ENCODE results near the gene PDE1A. TPM values are rescaled to one million over a fixed set of nuclear protein-coding genes. Genes with fewer than 3 reads are reported as not detected.

The PDE1A gene
- total and polyA plus RNA-seq, 4 donors: 0.64 to 5.2 (median 1.7) TPM

GRCh38 chr2:182142062-182142461 is 284.8 kb downstream of the PDE1A start:
- H3K36me3 ChIP-seq (ENCODE audit: control insufficient read depth in 4 of 4, insufficient read depth in 3 of 4, low read depth in 1 of 4, low read length in 3 of 4): no peaks in the 10 kb centered on the region
- H3K27ac ChIP-seq (ENCODE audit: low read depth in 1 of 2, low read length in 2 of 2): no peak overlapping the region
- H3K4me3 ChIP-seq (ENCODE audit: low read depth in 1 of 3, low read length in 3 of 3): no peak overlapping the region
- TF ChIP-seq ZBTB33 (IDR thresholded peaks at IDR 0.05) (no peak), CTCF (IDR thresholded peaks at IDR 0.05; ENCODE audit: low read depth, low read length, missing input control) (no peak), MAX (IDR thresholded peaks at IDR 0.05) (no peak), FOXA2 (IDR thresholded peaks at IDR 0.05) (no peak), FOXA1 (IDR thresholded peaks at IDR 0.05) (no peak), SP1 (IDR thresholded peaks at IDR 0.05) (no peak), NR2F2 (IDR thresholded peaks at IDR 0.05) (no peak), REST (IDR thresholded peaks at IDR 0.05) (no peak), JUND (IDR thresholded peaks at IDR 0.05) (no peak)
- TF ChIP-seq, protein P1, sequence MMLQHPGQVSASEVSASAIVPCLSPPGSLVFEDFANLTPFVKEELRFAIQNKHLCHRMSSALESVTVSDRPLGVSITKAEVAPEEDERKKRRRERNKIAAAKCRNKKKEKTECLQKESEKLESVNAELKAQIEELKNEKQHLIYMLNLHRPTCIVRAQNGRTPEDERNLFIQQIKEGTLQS (IDR thresholded peaks at IDR 0.05): no peak
- H3K27me3 ChIP-seq (ENCODE audit: control insufficient read depth in 4 of 4, insufficient read depth in 4 of 4, low read length in 3 of 4): no peaks in the 10 kb centered on the region
- WGBS: 71% methylated on average over 6 of the region's 6 CpGs
- no peaks in the 10 kb centered on the region for H3K4me1 ChIP-seq (ENCODE audit: control insufficient read depth in 4 of 4, insufficient read depth in 4 of 4, low read length in 3 of 4)
- H3K9me3 ChIP-seq (ENCODE audit: control insufficient read depth in 4 of 4, low read length in 3 of 4): no peaks in the 10 kb centered on the region
- no peak overlapping the region for H3K9ac ChIP-seq (ENCODE audit: low read depth in 1 of 2, low read length in 2 of 2)
- no peak for DNase-seq (ENCODE audit: low spot score)

GRCh38 chr2:182134201-182134600 is 292.6 kb downstream of the PDE1A start:
- H3K27ac ChIP-seq (ENCODE audit: low read depth in 1 of 2, low read length in 2 of 2): no peak overlapping the region
- H3K27me3 ChIP-seq (ENCODE audit: control insufficient read depth in 4 of 4, insufficient read depth in 4 of 4, low read length in 3 of 4): no peaks in the 10 kb centered on the region
- WGBS: 55% methylated on average over 1 of the region's 1 CpG
- H3K4me1 ChIP-seq (ENCODE audit: control insufficient read depth in 4 of 4, insufficient read depth in 4 of 4, low read length in 3 of 4): no peaks in the 10 kb centered on the region
- H3K9me3 ChIP-seq (ENCODE audit: control insufficient read depth in 4 of 4, low read length in 3 of 4): no peaks in the 10 kb centered on the region
- H3K9ac ChIP-seq (ENCODE audit: low read depth in 1 of 2, low read length in 2 of 2): no peak overlapping the region
- TF ChIP-seq SP1 (IDR thresholded peaks at IDR 0.05) (no peak), JUND (IDR thresholded peaks at IDR 0.05) (no peak), EGR1 (IDR thresholded peaks at IDR 0.05; ENCODE audit: low read depth in 2 of 2) (no peak), HNF4A (conservative IDR thresholded peaks at IDR 0.05) (no peak), RAD21 (IDR thresholded peaks at IDR 0.05) (no peak), FOXA1 (IDR thresholded peaks at IDR 0.05) (no peak), RXRA (IDR thresholded peaks at IDR 0.05) (no peak), YY1 (IDR thresholded peaks at IDR 0.05) (no peak), REST (IDR thresholded peaks at IDR 0.05) (no peak)
- DNase-seq (ENCODE audit: low spot score): no peak
- H3K36me3 ChIP-seq (ENCODE audit: control insufficient read depth in 4 of 4, insufficient read depth in 3 of 4, low read depth in 1 of 4, low read length in 3 of 4): no peaks in the 10 kb centered on the region
- H3K4me3 ChIP-seq (ENCODE audit: low read depth in 1 of 3, low read length in 3 of 3): no peak overlapping the region
